ENCODE data around the gene AGAP1. TPM values are rescaled to one million over a fixed set of nuclear protein-coding genes. Genes with fewer than 3 reads are reported as not detected.

AGAP1 gene
- total RNA-seq, 1 donor = 18.5 TPM

- H4K20me1 ChIP-seq (ENCODE audit: insufficient read depth, low read length) = no peaks in the 10 kb centered on the region
- H3K27ac ChIP-seq (ENCODE audit: low read depth, low read length) = no peak overlapping the region
- no peak overlapping the region for H2AFZ ChIP-seq (ENCODE audit: low read length)
- H3K79me2 ChIP-seq (ENCODE audit: insufficient read depth, low read length) = no peaks in the 10 kb centered on the region
- no peaks in the 10 kb centered on the region for H3K4me1 ChIP-seq (ENCODE audit: insufficient read depth, low read length)
- no peak overlapping the region for H3K4me3 ChIP-seq (ENCODE audit: insufficient read depth, low read length)
- H3K4me2 ChIP-seq (ENCODE audit: insufficient read depth, low read length) = no peak overlapping the region
- TF ChIP-seq CTCF (IDR thresholded peaks at IDR 0.05; ENCODE audit: extremely low read depth, low read depth, low read length) = no peak
- H3K27me3 ChIP-seq (ENCODE audit: insufficient read depth, low read length) = peaks cover 5% of the 10 kb centered on the region
- DNase-seq (ENCODE audit: insufficient read length, low spot score, missing footprints) = no peak
- no peaks in the 10 kb centered on the region for H3K9me3 ChIP-seq (ENCODE audit: low read depth, low read length)
- H3K36me3 ChIP-seq (ENCODE audit: insufficient read depth, low read length) = no peaks in the 10 kb centered on the region
These were observed 663.5 kb downstream of the AGAP1 start for GRCh38 chr2:236157366-236157765.

- H3K27me3 ChIP-seq (ENCODE audit: insufficient read depth, low read length) = peaks cover 11% of the 10 kb centered on the region
- TF ChIP-seq CTCF (IDR thresholded peaks at IDR 0.05; ENCODE audit: extremely low read depth, low read depth, low read length) = no peak
- no peaks in the 10 kb centered on the region for H3K4me1 ChIP-seq (ENCODE audit: insufficient read depth, low read length)
- H2AFZ ChIP-seq (ENCODE audit: low read length) = no peak overlapping the region
- no peak overlapping the region for H3K4me3 ChIP-seq (ENCODE audit: insufficient read depth, low read length)
- H4K20me1 ChIP-seq (ENCODE audit: insufficient read depth, low read length) = no peaks in the 10 kb centered on the region
- H3K4me2 ChIP-seq (ENCODE audit: insufficient read depth, low read length) = no peak overlapping the region
- H3K36me3 ChIP-seq (ENCODE audit: insufficient read depth, low read length) = no peaks in the 10 kb centered on the region
- no peaks in the 10 kb centered on the region for H3K9me3 ChIP-seq (ENCODE audit: low read depth, low read length)
- DNase-seq (ENCODE audit: insufficient read length, low spot score, missing footprints) = peak; percentile 66
- H3K79me2 ChIP-seq (ENCODE audit: insufficient read depth, low read length) = no peaks in the 10 kb centered on the region
- H3K27ac ChIP-seq (ENCODE audit: low read depth, low read length) = no peak overlapping the region
These were observed 664.1 kb downstream of the AGAP1 start for GRCh38 chr2:236157815-236158498.

DNA sequence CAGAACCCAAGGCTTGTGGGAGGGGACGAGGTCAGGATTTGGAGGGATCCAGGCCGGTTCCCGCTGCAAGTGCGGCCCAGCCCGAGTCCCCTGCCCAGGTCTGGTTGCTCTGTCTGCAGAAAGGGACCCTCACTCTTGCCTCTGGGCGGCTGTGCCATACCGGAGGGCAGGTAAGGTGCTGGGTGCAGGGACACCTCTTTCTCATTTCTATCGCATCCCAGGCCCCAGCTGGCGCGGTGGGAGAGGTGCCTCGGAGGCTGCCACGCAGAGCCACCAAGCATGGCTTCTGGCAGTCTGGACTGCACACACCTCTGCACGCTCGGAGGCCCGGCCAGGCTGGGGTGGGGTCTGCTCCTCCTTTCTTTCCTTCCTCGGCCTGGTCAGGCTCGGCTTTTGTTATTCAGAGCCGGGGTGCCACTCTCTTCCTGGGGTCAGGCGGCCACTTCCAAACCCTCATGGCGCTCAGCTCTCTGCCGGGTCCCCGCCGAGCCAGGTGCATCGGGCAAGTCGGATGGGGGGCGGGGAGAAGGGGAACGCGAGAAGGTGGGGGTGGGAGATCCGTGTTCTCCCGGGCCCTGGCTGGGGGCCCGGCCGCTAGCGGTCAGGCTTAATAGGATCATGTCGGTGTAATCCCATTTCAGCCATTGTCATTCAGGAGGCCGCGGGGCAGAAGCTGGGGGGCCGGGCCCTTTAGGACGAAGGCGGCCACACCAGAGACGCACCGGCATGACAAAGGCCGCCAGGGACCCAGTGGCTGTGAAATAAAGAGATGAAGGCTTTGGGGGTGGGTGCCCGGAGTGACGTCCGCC is 665.3 kb downstream of the AGAP1 start:
- Histone ChIP-seq H3K4me3 (ENCODE audit: insufficient read depth, low read length) (no peak overlapping the region), H3K36me3 (ENCODE audit: insufficient read depth, low read length) (no peaks in the 10 kb centered on the region), H3K79me2 (ENCODE audit: insufficient read depth, low read length) (no peaks in the 10 kb centered on the region), H2AFZ (ENCODE audit: low read length) (no peak overlapping the region), H3K27me3 (ENCODE audit: insufficient read depth, low read length) (peaks cover 23% of the 10 kb centered on the region), H3K4me2 (ENCODE audit: insufficient read depth, low read length) (no peak overlapping the region), H3K9me3 (ENCODE audit: low read depth, low read length) (no peaks in the 10 kb centered on the region), H4K20me1 (ENCODE audit: insufficient read depth, low read length) (no peaks in the 10 kb centered on the region), H3K27ac (ENCODE audit: low read depth, low read length) (no peak overlapping the region), H3K4me1 (ENCODE audit: insufficient read depth, low read length) (no peaks in the 10 kb centered on the region)
- peak; percentile 68 for DNase-seq (ENCODE audit: insufficient read length, low spot score, missing footprints)
- no peak for TF ChIP-seq CTCF (IDR thresholded peaks at IDR 0.05; ENCODE audit: extremely low read depth, low read depth, low read length)

- no peak overlapping the region for H3K4me3 ChIP-seq (ENCODE audit: insufficient read depth, low read length)
- no peak overlapping the region for H3K27ac ChIP-seq (ENCODE audit: low read depth, low read length)
- no peaks in the 10 kb centered on the region for H3K9me3 ChIP-seq (ENCODE audit: low read depth, low read length)
- H3K79me2 ChIP-seq (ENCODE audit: insufficient read depth, low read length) = no peaks in the 10 kb centered on the region
- H2AFZ ChIP-seq (ENCODE audit: low read length) = no peak overlapping the region
- no peaks in the 10 kb centered on the region for H3K36me3 ChIP-seq (ENCODE audit: insufficient read depth, low read length)
- H3K4me1 ChIP-seq (ENCODE audit: insufficient read depth, low read length) = no peaks in the 10 kb centered on the region
- DNase-seq (ENCODE audit: insufficient read length, low spot score, missing footprints) = peak; percentile 76
- H3K27me3 ChIP-seq (ENCODE audit: insufficient read depth, low read length) = peaks cover 30% of the 10 kb centered on the region
- H4K20me1 ChIP-seq (ENCODE audit: insufficient read depth, low read length) = no peaks in the 10 kb centered on the region
- no peak for TF ChIP-seq CTCF (IDR thresholded peaks at IDR 0.05; ENCODE audit: extremely low read depth, low read depth, low read length)
- H3K4me2 ChIP-seq (ENCODE audit: insufficient read depth, low read length) = no peak overlapping the region
These were observed 665.9 kb downstream of the AGAP1 start for GRCh38 chr2:236159778-236160170.
